ENCODE measurements around the gene CHD2. TPM values are rescaled to one million over a fixed set of nuclear protein-coding genes. Genes with fewer than 3 reads are reported as not detected.

Gene CHD2
- polyA plus RNA-seq, 1 experiment: 62.6 TPM

GRCh38 chr15:92909136-92909781 lies 9.1 kb downstream of the CHD2 start:
- Histone ChIP-seq H3K4me3 (ENCODE audit: low read depth, low read length) (peak overlapping the region; percentile 7; the same call in 1 of the 2 replicates), H3K9me3 (ENCODE audit: control insufficient read depth, insufficient read depth, low read length) (no peaks in the 10 kb centered on the region), H3K27me3 (ENCODE audit: control insufficient read depth, insufficient read depth, low read length) (no peaks in the 10 kb centered on the region), H3K27ac (ENCODE audit: low read depth, low read length) (peak overlapping the region; percentile 84)
- DNase-seq (ENCODE audit: low read depth, low spot score): no peak
- TF ChIP-seq CTCF (IDR thresholded peaks at IDR 0.05; ENCODE audit: low read depth, low read length): no peak
- ChIA-PET POLR2A (interaction anchor here (0.8 to 4.5 kb wide), 7 partner anchors 8 to 108 kb away, joined by 4 to 44 read pairs (median 9); partner anchors contain the start of gene CHD2), CTCF (interaction anchor here (0.7 to 5.8 kb wide), 4 partner anchors 10 to 158 kb away, joined by 4 to 54 read pairs (median 16); no protein-coding TSS in a partner anchor)

GRCh38 chr15:92910451-92910850 lies 10.3 kb downstream of the CHD2 start:
- Histone ChIP-seq H3K27ac (ENCODE audit: low read depth, low read length) (no peak overlapping the region), H3K9me3 (ENCODE audit: control insufficient read depth, insufficient read depth, low read length) (no peaks in the 10 kb centered on the region), H3K27me3 (ENCODE audit: control insufficient read depth, insufficient read depth, low read length) (no peaks in the 10 kb centered on the region), H3K4me3 (ENCODE audit: low read depth, low read length) (no peak overlapping the region)
- ChIA-PET POLR2A (no interaction called here), CTCF (no interaction called here)
- no peak for TF ChIP-seq CTCF (IDR thresholded peaks at IDR 0.05; ENCODE audit: low read depth, low read length)
- no peak for DNase-seq (ENCODE audit: low read depth, low spot score)

- H3K27ac ChIP-seq (ENCODE audit: low read depth, low read length): no peak overlapping the region
- DNase-seq (ENCODE audit: low read depth, low spot score): no peak
- H3K9me3 ChIP-seq (ENCODE audit: control insufficient read depth, insufficient read depth, low read length): no peaks in the 10 kb centered on the region
- no peaks in the 10 kb centered on the region for H3K27me3 ChIP-seq (ENCODE audit: control insufficient read depth, insufficient read depth, low read length)
- TF ChIP-seq CTCF (IDR thresholded peaks at IDR 0.05; ENCODE audit: low read depth, low read length): no peak
- POLR2A ChIA-PET: interaction anchor here (1.3 kb wide), 1 partner anchor 32 kb away, joined by 3 read pairs; no protein-coding TSS in a partner anchor
- CTCF ChIA-PET: interaction anchor here (1.1 to 3.4 kb wide), 2 partner anchors 105 to 116 kb away, joined by 3 to 25 read pairs; no protein-coding TSS in a partner anchor
- H3K4me3 ChIP-seq (ENCODE audit: low read depth, low read length): no peak overlapping the region
These were observed 14.0 kb downstream of the CHD2 start for GRCh38 chr15:92914103-92914499.

- CTCF ChIA-PET: interaction anchor here (1.1 to 3.4 kb wide), 3 partner anchors 8 to 117 kb away, joined by 3 to 25 read pairs (median 6); no protein-coding TSS in a partner anchor
- POLR2A ChIA-PET: interaction anchor here (1.3 kb wide), 1 partner anchor 33 kb away, joined by 3 read pairs; no protein-coding TSS in a partner anchor
These were observed 14.7 kb downstream of the CHD2 start for GRCh38 chr15:92914768-92915221.

More at GRCh38 chr15:92914768-92915221, 14.7 kb downstream of the CHD2 start:
- Histone ChIP-seq H3K4me3 (ENCODE audit: low read depth, low read length) (no peak overlapping the region), H3K9me3 (ENCODE audit: control insufficient read depth, insufficient read depth, low read length) (no peaks in the 10 kb centered on the region), H3K27me3 (ENCODE audit: control insufficient read depth, insufficient read depth, low read length) (no peaks in the 10 kb centered on the region), H3K27ac (ENCODE audit: low read depth, low read length) (peak overlapping the region; percentile 57)
- no peak for TF ChIP-seq CTCF (IDR thresholded peaks at IDR 0.05; ENCODE audit: low read depth, low read length)
- no peak for DNase-seq (ENCODE audit: low read depth, low spot score)
